Right lobe of liver (tissue), 4 donors: ENCODE results near the gene EPB41L4B.

ENCODE experiments used
- POLR2A ChIP-seq: fragments of 450-650 bp; IDR thresholded peaks from one replicate; pipeline ENCODE4 v1.6.1; 2017; ENCODE audit warnings: antibody characterized with exemption, mild to moderate bottlenecking
- TF ChIP-seq, protein P1 (sequence below), 4 donors: fragments of 200-600 bp in 3 of 4; fragments of 450-650 bp in 1 of 4; IDR thresholded peaks; one replicate each; pipeline versions ENCODE4 v1.5.1 to v1.8.0; 2016 to 2022; ENCODE audit warnings: antibody characterized with exemption in 4 of 4, mild to moderate bottlenecking in 2 of 4
- donor health status: DM: no; HTN: no; CAD: no.
- donor health status: DM: no; HTN: no; CAD: no.
- donor health status: DM: no; HTN: yes; CAD: no.

DNA sequence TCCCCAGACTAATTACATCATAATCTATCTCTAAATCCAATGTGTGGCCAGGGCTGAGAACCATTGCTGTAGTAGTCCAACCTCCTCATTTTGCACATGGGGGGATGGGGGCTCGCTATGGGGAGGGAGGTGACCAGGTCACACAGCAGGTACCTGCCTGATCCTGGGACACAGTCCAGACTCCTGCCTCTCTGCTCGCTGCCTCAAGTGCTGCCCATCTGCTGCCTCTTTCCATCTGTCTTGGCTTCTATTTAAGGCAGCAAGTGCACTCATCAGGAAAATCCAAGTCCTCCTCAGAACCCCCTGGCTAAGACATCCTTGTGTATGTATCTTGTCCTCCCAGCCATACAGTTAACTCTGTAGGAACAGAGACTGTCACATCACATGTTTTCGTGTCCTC, 96.1 kb downstream of the EPB41L4B start:
- TF ChIP-seq, protein P1, sequence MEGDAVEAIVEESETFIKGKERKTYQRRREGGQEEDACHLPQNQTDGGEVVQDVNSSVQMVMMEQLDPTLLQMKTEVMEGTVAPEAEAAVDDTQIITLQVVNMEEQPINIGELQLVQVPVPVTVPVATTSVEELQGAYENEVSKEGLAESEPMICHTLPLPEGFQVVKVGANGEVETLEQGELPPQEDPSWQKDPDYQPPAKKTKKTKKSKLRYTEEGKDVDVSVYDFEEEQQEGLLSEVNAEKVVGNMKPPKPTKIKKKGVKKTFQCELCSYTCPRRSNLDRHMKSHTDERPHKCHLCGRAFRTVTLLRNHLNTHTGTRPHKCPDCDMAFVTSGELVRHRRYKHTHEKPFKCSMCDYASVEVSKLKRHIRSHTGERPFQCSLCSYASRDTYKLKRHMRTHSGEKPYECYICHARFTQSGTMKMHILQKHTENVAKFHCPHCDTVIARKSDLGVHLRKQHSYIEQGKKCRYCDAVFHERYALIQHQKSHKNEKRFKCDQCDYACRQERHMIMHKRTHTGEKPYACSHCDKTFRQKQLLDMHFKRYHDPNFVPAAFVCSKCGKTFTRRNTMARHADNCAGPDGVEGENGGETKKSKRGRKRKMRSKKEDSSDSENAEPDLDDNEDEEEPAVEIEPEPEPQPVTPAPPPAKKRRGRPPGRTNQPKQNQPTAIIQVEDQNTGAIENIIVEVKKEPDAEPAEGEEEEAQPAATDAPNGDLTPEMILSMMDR (IDR thresholded peaks at IDR 0.05): no peak
- no peak for TF ChIP-seq POLR2A
